WERI-Rb-1 (cell line): ENCODE measurements around the gene POLDIP2.

Experiments
- DNase-seq: peaks from one replicate; pipeline ENCODE4 v3.0.0-alpha.2; 2020
- H3K27ac ChIP-seq: fragments of 250-450 bp; sonication (Bioruptor Pico); 2 replicates; pipeline ENCODE4 v1.5.1; 2020; ENCODE audit warnings: mild to moderate bottlenecking, moderate library complexity
- H3K27me3 ChIP-seq: fragments of 250-450 bp; sonication (Bioruptor Pico); 2 replicates; pipeline ENCODE4 v1.5.1; 2021; ENCODE audit warnings: mild to moderate bottlenecking, low read depth, moderate library complexity; ENCODE audit not compliant: insufficient read depth, severe bottlenecking
- H3K36me3 ChIP-seq: fragments of 250-450 bp; sonication (Bioruptor Pico); 2 replicates; pipeline ENCODE4 v1.5.1; 2020; ENCODE audit warnings: mild to moderate bottlenecking, moderate library complexity
- H3K4me3 ChIP-seq: 2 replicates; pipeline ENCODE4 v1.5.1; 2011; ENCODE audit warnings: low read depth, mild to moderate bottlenecking, control low read depth, low read length
- H3K9me3 ChIP-seq: fragments of 250-450 bp; sonication (Bioruptor Pico); 2 replicates; pipeline ENCODE4 v1.5.1; 2021; ENCODE audit warnings: mild to moderate bottlenecking, moderate library complexity; ENCODE audit not compliant: severe bottlenecking
- CTCF ChIP-seq: IDR thresholded peaks from 2 replicates; pipeline ENCODE4 v1.5.1; 2011; ENCODE audit warnings: low read depth, mild to moderate bottlenecking, control low read depth, inconsistent platforms, low read length

Gene POLDIP2

GRCh38 chr17:28366605-28367004, 9.3 kb upstream of the POLDIP2 start:
- no peak overlapping the region for H3K4me3 ChIP-seq
- H3K9me3 ChIP-seq = no peaks in the 10 kb centered on the region
- no peaks in the 10 kb centered on the region for H3K27me3 ChIP-seq
- H3K36me3 ChIP-seq = peaks cover 7% of the 10 kb centered on the region
- peak; percentile 36 for TF ChIP-seq CTCF
- DNase-seq = no peak
- H3K27ac ChIP-seq = peak overlapping the region; percentile 83

- Histone ChIP-seq H3K4me3 (no peak overlapping the region), H3K27ac (peak overlapping the region; percentile 83), H3K27me3 (no peaks in the 10 kb centered on the region), H3K36me3 (peaks cover 18% of the 10 kb centered on the region), H3K9me3 (no peaks in the 10 kb centered on the region)
- peak; percentile 81 for DNase-seq
- no peak for TF ChIP-seq CTCF
Observed at GRCh38 chr17:28365487-28365886, 8.2 kb upstream of the POLDIP2 start.

GRCh38 chr17:28364665-28365363, 7.5 kb upstream of the POLDIP2 start, which contains the start of gene SEBOX:
Gene SEBOX, minus strand, starts transcription at chr17:28365199. Its CDS starts 48 bp downstream, at chr17:28365151.
- Histone ChIP-seq H3K36me3 (peaks cover 24% of the 10 kb centered on the region), H3K9me3 (no peaks in the 10 kb centered on the region), H3K27ac (peak within 1 kb of the TSS; percentile 83), H3K27me3 (no peaks in the 10 kb centered on the region), H3K4me3 (no peak within 1 kb of the TSS)
- TF ChIP-seq CTCF = no peak
- no peak for DNase-seq

GRCh38 chr17:28363776-28364650, 6.7 kb upstream of the POLDIP2 start:
- Histone ChIP-seq H3K4me3 (no peak overlapping the region), H3K36me3 (peaks cover 31% of the 10 kb centered on the region), H3K9me3 (no peaks in the 10 kb centered on the region), H3K27ac (peak overlapping the region; percentile 83), H3K27me3 (no peaks in the 10 kb centered on the region)
- TF ChIP-seq CTCF = no peak
- DNase-seq = no peak

DNA sequence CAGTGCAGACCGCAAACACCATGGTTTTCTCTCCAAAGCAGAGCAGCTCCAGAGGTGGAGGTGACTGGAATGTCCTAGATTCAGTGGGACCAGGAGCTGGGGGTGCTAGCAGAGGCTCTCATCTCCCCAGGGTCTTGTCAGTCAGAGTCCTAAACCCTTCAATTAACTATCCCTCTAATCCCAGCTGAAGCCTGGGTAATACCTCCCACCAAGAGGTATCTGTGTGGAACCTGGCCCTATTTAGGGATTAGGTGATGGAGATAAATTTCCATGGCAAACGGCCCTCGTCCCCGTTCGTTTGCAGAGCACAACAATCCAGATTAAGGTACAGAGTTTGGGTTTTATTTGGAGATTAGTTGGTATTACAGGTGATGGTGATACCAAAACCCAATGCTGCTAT, 5.9 kb upstream of the POLDIP2 start:
- Histone ChIP-seq H3K27me3 (no peaks in the 10 kb centered on the region), H3K27ac (no peak overlapping the region), H3K4me3 (no peak overlapping the region), H3K9me3 (no peaks in the 10 kb centered on the region), H3K36me3 (peaks cover 35% of the 10 kb centered on the region)
- no peak for TF ChIP-seq CTCF
- peak; percentile 60 for DNase-seq
